Skeletal muscle cell (primary cell): ENCODE data around the gene CPTP.
A peak's percentile ranks its signal among the peaks of the same experiment; 100 is the strongest.
"Not testable (repeated sequence)": the region's sequence is repeated elsewhere in the genome, so short reads cannot be mapped to it uniquely, and the experiment has no call there.

ENCODE experiments used
- DNase-seq: peaks from one replicate; pipeline ENCODE4 v3.0.0-alpha.2; 2010; ENCODE audit warnings: low read depth
- H3K4me3 ChIP-seq: 2 replicates; pipeline ENCODE4 v1.5.1; 2011; ENCODE audit warnings: low read depth, mild to moderate bottlenecking, control low read depth, low read length, moderate library complexity

The CPTP gene

DNA sequence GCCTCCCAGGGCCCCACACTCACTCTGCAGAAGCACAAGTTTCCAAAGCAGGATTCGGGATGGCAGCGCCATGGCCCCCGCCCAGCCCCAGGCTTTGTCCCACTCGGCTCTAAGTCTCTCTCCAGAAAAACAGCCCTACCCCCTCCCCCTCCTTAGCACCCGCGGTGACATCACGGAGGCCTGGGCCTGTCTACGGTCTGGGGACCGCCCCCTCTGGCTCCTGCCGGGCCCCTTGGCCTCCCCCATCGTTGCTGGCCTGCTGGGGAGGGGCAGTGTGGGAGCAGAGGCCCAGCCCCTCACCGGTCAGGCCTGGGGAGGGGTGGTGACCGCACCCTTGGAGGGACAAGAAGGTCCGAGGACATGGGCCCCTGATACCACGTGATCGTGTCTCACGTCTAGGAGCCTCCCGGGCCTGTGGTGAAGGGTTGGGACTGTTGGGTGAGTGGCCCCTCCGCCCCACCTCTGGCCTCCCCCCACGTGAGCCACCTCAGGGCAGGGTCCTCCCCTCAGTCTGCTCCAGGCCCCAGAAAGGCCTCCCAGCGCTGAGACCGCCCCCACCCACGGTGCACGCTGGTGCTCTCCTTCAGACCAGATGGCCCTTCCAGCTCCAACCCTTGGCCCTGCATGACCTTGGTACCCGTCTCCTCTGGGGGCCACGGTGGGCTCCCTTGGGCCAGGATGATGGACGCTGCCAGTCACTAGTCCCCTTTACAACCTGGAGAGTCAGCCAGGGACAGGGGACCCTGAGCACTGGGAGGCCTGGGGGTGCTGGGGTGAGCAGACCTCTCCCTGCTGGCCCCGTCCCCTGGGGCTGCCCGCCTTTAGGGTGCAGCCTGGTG, 34.0 kb downstream of the CPTP start, which contains the start of gene MXRA8:
Gene MXRA8 (minus strand): TSS at position 123 of the 839 bp plus-strand sequence. CDS start 51 bp downstream, at position 72.
- peak within 1 kb of the TSS; percentile 80 for H3K4me3 ChIP-seq
- peak; percentile 41 for DNase-seq

DNA sequence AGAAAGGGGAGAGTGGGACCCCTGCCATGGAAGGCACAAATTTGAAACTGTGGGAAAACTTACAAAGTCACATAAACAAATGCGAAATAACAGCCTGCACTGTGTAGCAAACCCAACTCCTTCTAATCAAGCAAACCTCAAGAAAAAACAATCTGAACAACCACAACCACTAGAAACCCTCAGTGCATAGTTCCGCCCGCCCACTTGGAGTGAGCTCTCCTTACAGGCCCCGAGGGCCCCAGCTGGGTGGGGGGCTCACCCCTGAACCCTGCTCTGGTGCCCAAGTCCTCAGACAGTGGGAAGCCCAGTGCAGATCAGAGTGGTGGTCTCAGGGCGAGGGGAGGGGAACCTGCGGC, 34.7 kb downstream of the CPTP start:
- peak overlapping the region; percentile 80 for H3K4me3 ChIP-seq
- no peak for DNase-seq

DNA sequence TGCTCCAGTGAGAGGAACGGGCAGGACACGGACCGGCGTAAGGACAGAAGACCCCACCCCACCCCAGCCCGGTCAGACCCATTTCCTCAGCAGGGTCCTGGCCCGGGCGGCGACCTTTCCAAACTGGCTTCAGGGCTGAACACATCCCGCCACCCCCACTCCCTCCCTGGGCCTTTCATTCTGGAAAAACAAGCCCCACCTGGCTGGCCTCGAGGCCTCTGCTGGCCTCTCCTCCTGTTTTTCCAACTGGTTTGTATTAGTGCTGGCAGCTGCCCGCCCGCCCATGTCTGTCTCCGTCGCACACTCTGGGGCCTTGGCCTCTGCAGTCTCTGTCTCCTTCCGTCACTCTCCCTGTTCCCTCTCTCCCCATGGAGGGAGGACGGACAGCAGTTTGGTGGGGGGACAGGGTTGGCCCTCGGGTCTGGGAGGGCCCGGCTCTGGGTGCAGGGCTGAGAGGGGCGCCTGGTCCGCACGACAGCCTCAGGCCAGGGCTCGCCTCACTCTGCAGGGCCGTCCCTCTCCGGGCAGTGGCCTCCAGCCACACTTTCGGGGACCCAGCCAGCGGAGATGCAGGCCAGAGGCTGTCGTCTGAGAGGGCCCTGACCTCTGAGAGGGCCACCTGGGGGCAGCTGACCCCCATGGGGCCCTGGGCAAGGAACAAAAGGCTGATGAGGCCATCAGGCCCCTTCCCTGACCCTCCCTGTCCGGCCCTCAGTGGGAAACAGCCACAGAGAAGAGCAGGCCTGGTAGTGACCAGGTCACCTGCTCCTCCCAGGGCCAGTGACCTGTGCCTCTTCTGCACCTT, 35.3 kb downstream of the CPTP start:
- no peak for DNase-seq
- H3K4me3 ChIP-seq, result no peak overlapping the region

DNA sequence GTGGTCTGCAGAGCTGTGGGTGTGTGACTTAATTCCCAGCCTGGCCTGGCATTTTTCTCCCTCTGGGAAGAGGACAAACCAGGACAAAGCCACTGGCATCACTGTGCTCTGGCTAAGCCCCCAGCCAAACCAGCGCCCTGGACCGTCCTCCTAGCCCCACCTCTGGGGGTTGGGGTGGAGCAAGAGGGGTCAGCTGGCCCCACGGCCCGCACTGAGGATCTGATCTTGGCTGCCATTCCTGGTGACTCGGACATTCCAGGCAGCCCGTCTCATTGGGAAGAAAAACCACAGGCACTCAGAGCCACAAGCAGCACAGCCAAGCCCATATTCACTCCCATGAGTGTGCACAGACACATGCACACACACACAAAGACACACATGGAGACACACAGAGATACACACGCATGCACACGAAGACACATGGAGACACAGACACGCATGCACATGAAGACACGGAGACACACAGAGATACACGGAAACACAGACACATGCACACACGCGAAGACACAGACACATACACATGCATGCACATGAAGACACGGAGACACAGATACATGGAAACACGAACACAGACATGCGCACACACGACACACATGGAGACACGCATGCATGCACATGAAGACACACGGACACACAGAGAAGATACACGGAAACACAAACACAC, 36.0 kb downstream of the CPTP start:
- no peak overlapping the region for H3K4me3 ChIP-seq
- DNase-seq, result peak; percentile 68

DNA sequence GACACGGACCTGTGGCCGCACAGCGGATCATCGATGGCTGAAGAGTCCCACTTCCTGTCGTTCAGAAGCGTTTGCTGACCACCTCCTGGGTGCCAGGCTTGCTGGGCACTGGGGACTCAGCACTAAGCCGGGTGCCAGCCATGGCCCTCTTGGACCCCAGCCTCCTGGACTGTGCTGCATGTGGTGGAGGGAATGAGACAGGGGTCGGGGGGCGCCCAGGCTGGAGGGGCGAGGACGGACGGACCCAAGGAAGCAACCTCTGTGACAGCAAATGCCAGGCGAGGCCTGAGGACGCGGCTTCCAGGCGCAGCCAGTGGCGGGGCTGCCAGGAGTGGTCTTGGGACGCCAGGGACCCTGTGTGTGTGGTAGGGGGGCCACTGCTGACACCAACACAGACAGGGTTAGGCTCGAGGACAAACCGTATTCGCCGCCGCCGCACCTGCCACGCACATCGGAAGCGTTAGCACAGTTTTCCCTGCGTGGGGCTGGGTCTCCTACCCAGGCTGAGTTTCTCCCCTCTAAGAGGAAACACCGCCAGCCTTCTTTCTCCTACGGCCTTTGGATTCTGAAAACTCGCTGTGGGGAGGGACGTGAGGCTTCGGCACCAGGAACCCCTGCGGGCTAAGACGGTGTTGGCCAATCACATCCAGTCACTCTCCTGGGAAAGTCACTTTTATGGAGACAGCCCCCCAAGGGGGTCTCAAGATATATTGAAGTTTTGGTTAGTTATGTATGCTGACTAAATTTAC, 36.8 kb downstream of the CPTP start:
- H3K4me3 ChIP-seq, result no peak overlapping the region
- DNase-seq, result no peak

DNA sequence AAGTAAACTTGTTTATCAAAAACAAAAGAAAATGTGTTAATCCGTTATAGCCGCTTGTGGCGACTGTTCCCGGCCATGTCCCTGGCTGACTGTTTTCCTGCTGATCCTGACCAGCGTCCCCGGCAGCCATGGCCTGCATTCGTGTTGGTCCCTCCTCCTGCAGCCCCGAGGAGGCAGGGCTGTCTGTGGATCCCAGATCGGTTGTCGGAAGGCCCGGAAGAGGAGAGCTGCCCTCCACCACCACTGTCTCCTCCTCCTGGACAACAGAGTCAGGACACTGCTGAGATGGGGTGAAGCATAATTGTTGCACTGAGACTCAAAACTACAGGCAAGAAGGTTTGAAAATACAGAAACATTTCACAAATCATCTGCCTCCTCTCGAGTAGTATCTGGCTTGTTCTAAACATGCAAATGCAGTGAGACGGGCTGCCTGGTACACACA, 37.4 kb downstream of the CPTP start:
- no peak overlapping the region for H3K4me3 ChIP-seq
- peak; percentile 52 for DNase-seq

DNA sequence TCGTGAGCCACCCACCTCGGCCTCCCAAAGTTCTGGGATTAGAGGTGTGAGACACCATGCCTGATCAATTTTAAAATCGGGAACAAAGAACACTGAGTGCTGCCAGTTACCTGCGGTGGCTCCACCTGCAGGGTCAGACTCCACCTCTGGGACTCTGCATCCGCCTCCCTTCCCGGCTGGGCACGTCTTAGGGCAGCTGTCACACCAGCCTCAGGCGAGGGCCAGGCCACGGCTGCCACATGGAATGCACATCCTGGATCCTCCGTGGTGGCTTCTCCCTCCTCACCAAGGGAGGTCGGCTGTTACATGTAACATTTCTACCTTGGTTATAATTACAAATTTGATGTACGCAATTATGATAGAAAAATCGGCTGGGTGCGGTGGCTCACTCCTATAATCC, 39.7 kb downstream of the CPTP start:
- DNase-seq, result no peak
- H3K4me3 ChIP-seq, result no peak overlapping the region

- DNase-seq, result no peak
- no peak overlapping the region for H3K4me3 ChIP-seq
These were observed 41.5 kb downstream of the CPTP start for GRCh38 chr1:1365875-1366698.

GRCh38 chr1:1366699-1367066, 42.1 kb downstream of the CPTP start:
- DNase-seq, result no peak
- no peak overlapping the region for H3K4me3 ChIP-seq

DNA sequence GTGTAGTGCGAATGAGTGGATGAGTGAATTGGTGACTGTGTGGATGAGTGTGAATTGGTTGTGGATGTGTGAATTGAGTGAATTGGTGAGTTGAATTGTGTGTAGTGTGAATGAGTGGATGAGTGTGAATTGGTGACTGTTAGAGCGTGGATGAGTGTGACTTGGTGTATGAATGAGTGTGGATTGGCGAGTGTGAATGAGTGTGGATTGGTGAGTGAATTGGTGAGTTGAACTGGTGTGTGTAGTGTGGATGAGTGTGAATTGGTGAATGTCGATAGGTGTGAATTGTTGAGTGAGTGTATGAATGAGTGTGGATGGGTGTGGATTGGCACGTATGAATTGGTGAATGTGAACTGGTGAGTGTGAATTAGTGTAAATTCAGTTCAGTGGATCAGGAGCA, 42.7 kb downstream of the CPTP start:
- H3K4me3 ChIP-seq, result no peak overlapping the region
- no peak for DNase-seq

DNA sequence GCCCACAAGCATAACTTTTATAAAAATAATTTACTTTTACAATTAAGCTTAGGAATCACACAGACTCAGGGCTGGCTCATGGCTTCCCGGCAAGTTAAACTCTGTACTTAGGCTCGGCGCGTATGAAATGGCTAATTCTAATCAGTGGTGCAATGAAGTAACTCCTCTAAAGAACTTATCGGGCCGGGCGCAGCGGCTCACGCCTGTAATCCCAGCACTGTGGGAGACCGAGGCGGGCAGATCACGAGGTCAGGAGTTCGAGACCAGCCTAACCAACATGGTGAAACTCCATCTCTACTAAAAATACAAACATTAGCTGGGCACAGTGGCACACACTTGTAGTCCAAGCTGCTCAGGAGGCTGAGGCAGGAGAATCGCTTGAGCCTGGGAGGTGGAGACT, 45.5 kb downstream of the CPTP start:
- H3K4me3 ChIP-seq, DNase-seq: not testable (repeated sequence)

GRCh38 chr1:1370771-1371300, 46.2 kb downstream of the CPTP start:
- no peak for DNase-seq
- no peak overlapping the region for H3K4me3 ChIP-seq

DNA sequence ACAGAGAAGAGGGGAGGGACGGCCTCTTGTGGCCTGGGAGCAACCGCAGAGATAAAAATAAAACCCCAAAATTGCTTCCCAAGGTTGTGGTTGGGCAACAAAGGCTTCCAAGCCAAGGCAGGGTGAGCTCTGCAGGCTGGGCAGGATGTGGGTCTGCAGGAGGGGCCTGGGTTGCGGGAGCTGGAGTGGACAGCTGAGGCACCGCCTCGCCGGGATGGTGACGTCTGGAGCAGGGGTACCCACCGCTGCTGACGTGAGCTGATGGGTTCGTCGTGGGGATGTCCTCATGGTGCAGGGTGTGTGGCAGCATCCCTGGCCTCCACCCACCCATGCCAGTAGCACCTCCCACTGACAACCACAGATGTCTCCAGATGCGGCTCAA, 46.8 kb downstream of the CPTP start:
- no peak overlapping the region for H3K4me3 ChIP-seq
- no peak for DNase-seq

- no peak for DNase-seq
- no peak overlapping the region for H3K4me3 ChIP-seq
These were observed 47.4 kb downstream of the CPTP start for GRCh38 chr1:1371746-1372711.

DNA sequence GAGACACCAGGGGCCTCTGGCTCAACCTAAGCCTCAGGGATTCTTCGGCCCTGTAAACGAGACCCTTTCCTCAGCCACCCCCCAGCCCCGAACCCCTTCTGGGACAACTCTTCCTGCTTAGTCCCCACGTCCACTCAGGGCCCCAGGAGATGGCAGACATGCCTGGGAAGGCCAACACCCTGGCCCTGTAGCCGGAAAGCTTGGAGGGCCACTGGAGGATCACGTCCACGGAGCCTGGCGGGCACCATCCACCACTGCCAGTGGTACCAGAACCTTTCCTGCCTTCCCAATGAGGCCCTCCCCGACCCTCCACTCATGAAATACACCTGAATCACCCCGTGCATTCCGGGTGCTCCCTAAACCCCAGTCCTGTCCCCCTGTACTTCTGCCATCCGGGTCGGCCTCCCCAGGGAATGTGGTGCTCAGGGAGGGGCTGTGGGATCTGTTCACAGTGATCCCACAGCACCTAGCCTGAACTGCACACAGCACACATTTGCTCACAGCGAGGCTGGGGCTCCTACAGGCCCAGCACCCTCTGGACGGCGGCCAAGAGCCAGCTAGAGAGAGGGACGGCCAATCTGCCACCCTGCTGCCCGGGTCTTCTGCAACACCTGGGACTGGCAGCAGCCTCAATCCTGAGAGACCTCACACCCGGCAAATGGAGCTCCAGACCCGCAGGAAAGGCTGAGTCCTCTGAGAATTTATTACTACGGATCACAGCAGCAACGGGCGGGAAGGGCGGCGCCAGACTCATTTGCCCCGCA, 48.6 kb downstream of the CPTP start:
- DNase-seq, result no peak
- H3K4me3 ChIP-seq, result no peak overlapping the region

DNA sequence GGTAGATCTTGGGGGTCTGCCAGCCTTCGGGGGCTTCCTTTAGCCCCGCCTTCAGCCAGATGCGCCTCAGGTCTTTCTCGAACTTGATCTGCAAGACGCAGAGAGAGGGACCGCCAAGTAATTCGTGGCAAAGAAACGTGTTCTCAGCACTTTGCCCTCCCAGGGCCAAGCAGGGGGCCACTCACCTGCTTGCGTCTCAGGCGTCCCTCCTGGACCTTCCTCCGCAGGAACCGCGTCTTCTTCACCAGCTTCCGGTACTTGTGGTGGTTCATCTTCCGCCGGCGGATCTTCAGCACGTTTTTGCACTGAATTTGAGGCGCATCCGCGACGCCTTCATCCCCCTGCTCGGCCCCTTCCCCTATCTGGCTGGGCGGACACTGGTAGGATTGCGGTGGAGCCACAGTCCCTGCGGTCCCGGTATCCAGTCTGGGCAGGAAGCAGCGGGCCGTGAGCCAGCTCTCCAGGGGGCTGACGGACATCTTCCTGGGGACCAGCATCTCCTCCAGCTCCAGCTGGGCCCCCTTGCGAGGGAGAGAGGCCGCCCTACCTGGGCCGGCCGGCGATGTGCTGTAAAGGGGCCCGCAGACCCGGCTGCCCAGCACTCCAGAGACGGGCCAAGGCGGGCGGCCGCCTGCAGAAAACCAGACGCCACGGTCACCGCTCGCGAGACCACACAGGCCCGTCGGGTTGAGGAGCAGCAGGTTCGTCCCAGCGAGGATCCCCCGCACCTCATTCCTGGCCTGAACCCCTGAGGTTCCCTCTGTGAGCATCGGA, 49.4 kb downstream of the CPTP start:
- H3K4me3 ChIP-seq, result peak overlapping the region; percentile 94

More for the DNA sequence above, 49.4 kb downstream of the CPTP start:
- no peak for DNase-seq
